ENCODE results near the gene MOCS3.

DNA sequence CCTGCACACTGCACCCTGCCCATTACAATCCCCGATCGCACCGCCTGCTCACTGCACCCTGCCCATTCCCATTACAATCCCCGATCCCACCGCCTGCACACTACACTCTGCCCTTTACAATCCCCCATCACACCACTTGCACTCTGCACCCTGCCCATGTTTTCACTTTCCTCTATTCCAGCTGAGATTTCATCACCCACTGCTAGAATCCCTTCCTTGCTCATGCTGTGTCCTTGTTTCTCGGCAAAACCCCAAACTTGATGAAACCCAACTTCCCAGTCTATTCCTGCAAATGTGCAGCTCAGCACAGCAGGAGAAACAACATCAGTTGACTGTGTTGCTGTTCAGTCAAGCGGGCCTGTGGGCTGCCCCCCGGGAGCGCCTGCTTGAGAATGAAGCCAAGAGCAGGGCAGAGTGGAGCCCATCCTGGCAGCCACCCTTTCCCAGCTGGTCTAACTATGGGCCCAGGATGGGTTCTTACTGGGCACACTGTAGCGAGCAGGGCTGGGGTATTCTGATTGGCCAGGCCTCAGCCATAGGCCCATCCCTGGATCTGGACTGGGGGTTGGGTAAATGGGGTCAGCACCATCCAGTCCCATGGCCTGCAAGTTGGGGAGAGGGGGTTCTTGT, 17.2 kb downstream of the MOCS3 start:
- no peak for TF ChIP-seq CTCF (conservative IDR thresholded peaks at IDR 0.05)
- no peak for TF ChIP-seq ZFX (IDR thresholded peaks at IDR 0.05)
